ENCODE measurements around the gene ANK2. TPM values are rescaled to one million over a fixed set of nuclear protein-coding genes. Genes with fewer than 3 reads are reported as not detected.
"Not testable (repeated sequence)": the region's sequence is repeated elsewhere in the genome, so short reads cannot be mapped to it uniquely, and the experiment has no call there.

Gene ANK2
- total RNA-seq, 1 donor from 2014 or later = 1,513 TPM

DNA sequence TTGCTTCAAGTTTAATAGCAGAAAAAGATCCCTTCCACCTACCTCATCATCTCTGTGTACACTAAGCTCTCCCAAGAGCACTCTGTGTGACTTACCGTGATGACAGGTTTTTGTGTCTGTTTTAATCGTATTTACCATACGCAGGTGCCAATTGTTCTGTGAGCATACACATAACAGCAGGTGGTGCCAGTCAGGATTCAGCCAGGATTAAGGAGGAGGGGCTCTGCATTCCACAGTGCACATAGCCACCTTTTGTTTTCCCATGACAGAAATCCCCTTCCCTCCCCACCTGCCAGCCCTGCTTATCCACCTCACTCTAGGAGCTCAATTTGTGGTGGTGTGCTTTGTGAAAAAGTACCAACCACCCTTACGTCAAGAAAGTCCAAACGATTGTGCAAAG is 14.8 kb downstream of the ANK2 start:
- Mint-ChIP-seq H3K27me3 (ENCODE audit: unreplicated experiment) (peaks cover 13% of the 10 kb centered on the region), H3K9me3 (ENCODE audit: unreplicated experiment) (peaks cover 26% of the 10 kb centered on the region), H3K4me1 (ENCODE audit: low read depth, unreplicated experiment) (peaks cover 72% of the 10 kb centered on the region), H3K4me3 (ENCODE audit: unreplicated experiment) (peak overlapping the region; percentile 76), H3K27ac (ENCODE audit: unreplicated experiment) (peak overlapping the region; percentile 57), H3K36me3 (ENCODE audit: unreplicated experiment) (peaks cover 8% of the 10 kb centered on the region)
- no peak for DNase-seq
- no peak for TF ChIP-seq CTCF (IDR thresholded peaks at IDR 0.05; ENCODE audit: partially characterized antibody, unreplicated experiment)

GRCh38 chr4:113065629-113066028 is 16.2 kb downstream of the ANK2 start:
- Mint-ChIP-seq H3K4me3 (ENCODE audit: unreplicated experiment) (peak overlapping the region; percentile 83), H3K9me3 (ENCODE audit: unreplicated experiment) (peaks cover 32% of the 10 kb centered on the region), H3K36me3 (ENCODE audit: unreplicated experiment) (peaks cover 8% of the 10 kb centered on the region), H3K27me3 (ENCODE audit: unreplicated experiment) (peaks cover 16% of the 10 kb centered on the region), H3K4me1 (ENCODE audit: low read depth, unreplicated experiment) (peaks cover 75% of the 10 kb centered on the region), H3K27ac (ENCODE audit: unreplicated experiment) (no peak overlapping the region)
- DNase-seq = no peak
- no peak for TF ChIP-seq CTCF (IDR thresholded peaks at IDR 0.05; ENCODE audit: partially characterized antibody, unreplicated experiment)

DNA sequence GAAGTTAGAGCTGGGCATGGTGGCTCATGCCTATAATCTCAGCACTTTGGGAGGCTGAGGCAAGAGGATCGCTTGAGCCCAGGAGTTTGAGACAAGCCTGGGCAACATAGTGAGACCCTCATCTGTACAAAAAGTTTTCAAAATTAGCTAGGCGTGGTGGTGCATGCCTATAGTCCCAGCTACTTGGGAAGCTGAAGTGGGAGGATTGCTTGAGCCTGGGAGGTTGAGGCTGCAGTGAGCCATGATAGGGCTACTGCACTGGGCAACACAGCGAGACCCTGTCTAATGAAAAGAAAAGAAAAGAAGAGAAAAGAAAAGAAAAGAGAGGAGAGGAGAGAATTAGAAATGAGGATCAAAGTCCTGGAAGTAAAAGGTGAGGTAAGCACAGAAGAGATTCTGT is 19.3 kb downstream of the ANK2 start:
- H3K36me3 Mint-ChIP-seq (ENCODE audit: unreplicated experiment); DNase-seq: not testable (repeated sequence)
- H3K9me3 Mint-ChIP-seq (ENCODE audit: unreplicated experiment) = peaks cover 44% of the 10 kb centered on the region
- H3K4me1 Mint-ChIP-seq (ENCODE audit: low read depth, unreplicated experiment) = peaks cover 73% of the 10 kb centered on the region
- H3K4me3 Mint-ChIP-seq (ENCODE audit: unreplicated experiment) = peak overlapping the region; percentile 97
- H3K27ac Mint-ChIP-seq (ENCODE audit: unreplicated experiment) = peak overlapping the region; percentile 80
- peaks cover 28% of the 10 kb centered on the region for H3K27me3 Mint-ChIP-seq (ENCODE audit: unreplicated experiment)

DNA sequence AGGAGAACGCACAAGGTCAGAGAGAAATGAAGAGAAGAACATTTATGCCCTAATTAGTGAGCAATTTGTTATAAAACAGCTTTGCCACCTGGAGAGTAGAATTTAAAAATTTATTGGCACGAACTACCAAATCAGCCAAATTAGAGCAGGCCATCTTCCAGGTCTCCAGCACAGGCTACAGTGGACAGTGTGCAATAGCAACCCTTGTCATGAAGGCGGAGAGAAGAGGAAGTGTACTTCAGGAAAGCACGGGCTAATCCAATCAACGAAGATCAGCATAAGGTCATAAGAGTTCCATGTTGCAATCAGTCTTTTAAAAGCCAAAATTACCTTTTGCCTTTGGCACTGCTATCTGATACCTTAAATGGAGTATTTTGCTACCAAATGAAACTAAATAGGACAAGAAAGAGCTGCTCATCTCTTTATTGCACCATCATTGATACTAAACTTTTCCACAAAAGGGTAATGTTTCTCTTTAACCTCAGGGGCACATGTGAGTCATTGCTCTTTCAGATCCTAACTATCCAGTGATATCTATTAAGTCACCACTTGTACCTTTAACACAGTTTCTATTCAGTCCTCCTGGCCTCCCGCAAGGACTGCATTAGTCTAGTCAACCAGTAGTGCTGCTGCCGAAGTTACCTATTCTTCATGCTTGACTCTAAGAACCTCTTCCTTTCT is 19.9 kb downstream of the ANK2 start:
- Mint-ChIP-seq H3K27ac (ENCODE audit: unreplicated experiment) (peak overlapping the region; percentile 80), H3K4me1 (ENCODE audit: low read depth, unreplicated experiment) (peaks cover 73% of the 10 kb centered on the region), H3K9me3 (ENCODE audit: unreplicated experiment) (peaks cover 46% of the 10 kb centered on the region), H3K4me3 (ENCODE audit: unreplicated experiment) (peak overlapping the region; percentile 97), H3K36me3 (ENCODE audit: unreplicated experiment) (peaks cover 8% of the 10 kb centered on the region), H3K27me3 (ENCODE audit: unreplicated experiment) (peaks cover 28% of the 10 kb centered on the region)
- DNase-seq = no peak
- TF ChIP-seq CTCF (IDR thresholded peaks at IDR 0.05; ENCODE audit: partially characterized antibody, unreplicated experiment) = no peak

DNA sequence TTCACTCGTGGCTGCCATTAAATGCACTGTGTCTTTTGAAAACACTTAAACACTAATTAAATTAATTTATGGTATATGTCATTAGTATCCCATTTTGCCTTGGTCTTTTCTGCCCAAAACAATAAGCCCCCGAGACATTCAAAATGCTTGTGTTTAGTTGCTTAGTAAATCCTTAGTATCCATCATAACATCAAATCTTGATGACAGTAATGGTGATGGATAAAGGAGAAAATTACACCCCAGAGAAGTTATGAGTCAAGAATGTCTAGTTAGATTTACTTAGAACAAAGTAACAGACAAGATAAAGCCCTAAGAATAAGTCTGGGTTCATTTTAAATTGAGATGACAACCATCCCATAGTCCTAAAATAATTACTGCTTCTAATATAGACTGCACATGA is 21.3 kb downstream of the ANK2 start:
- peak overlapping the region; percentile 97 for H3K4me3 Mint-ChIP-seq (ENCODE audit: unreplicated experiment)
- H3K36me3 Mint-ChIP-seq (ENCODE audit: unreplicated experiment) = peaks cover 8% of the 10 kb centered on the region
- DNase-seq = no peak
- H3K27me3 Mint-ChIP-seq (ENCODE audit: unreplicated experiment) = peaks cover 28% of the 10 kb centered on the region
- peak overlapping the region; percentile 91 for H3K27ac Mint-ChIP-seq (ENCODE audit: unreplicated experiment)
- H3K9me3 Mint-ChIP-seq (ENCODE audit: unreplicated experiment) = peaks cover 42% of the 10 kb centered on the region
- TF ChIP-seq CTCF (IDR thresholded peaks at IDR 0.05; ENCODE audit: partially characterized antibody, unreplicated experiment) = no peak
- peaks cover 79% of the 10 kb centered on the region for H3K4me1 Mint-ChIP-seq (ENCODE audit: low read depth, unreplicated experiment)

All from glutamatergic neuron (in vitro differentiated cells).